Frontal cortex (tissue), 4 donors: Measurements from ENCODE around the gene LRP2. TPM values are rescaled to one million over a fixed set of nuclear protein-coding genes. Genes with fewer than 3 reads are reported as not detected.

Source experiments
- DNase-seq, 2 donors: peaks; one replicate each; pipeline ENCODE4 v3.0.0; 2012; ENCODE audit warnings: low spot score in 2 of 2
- FAIRE-seq: peaks from 2 replicates; lab custom pipeline; 2012; peaks lifted over from hg19 to GRCh38; lab: Jason Lieb, UNC
- total RNA-seq: library from RNA; depleted of rRNA; stranded (reverse); fragments of >200 nt; gene quantifications from one replicate; pipeline ENCODE4 v1.2.3, GENCODE V29; 2014
- donor health status: control.
- donor health status: control.
- donor health status: control.

The LRP2 gene
- total RNA-seq, 1 donor from 2014 or later, result 0.82 TPM

GRCh38 chr2:169190197-169190775 lies 172.0 kb downstream of the LRP2 start:
- DNase-seq, result no peak
- no peak for FAIRE-seq

GRCh38 chr2:169189132-169189531 lies 173.2 kb downstream of the LRP2 start:
- FAIRE-seq (no peak), DNase-seq (no peak)

GRCh38 chr2:169185711-169186110 lies 176.6 kb downstream of the LRP2 start:
- FAIRE-seq (no peak), DNase-seq (no peak)

GRCh38 chr2:169184074-169184473 lies 178.3 kb downstream of the LRP2 start:
- DNase-seq, result no peak
- no peak for FAIRE-seq

- DNase-seq (no peak), FAIRE-seq (no peak)
Observed at GRCh38 chr2:169182573-169182972, 179.8 kb downstream of the LRP2 start.

- FAIRE-seq (no peak), DNase-seq (no peak)
Observed at GRCh38 chr2:169178804-169179390, 183.4 kb downstream of the LRP2 start.

GRCh38 chr2:169178364-169178763 lies 184.0 kb downstream of the LRP2 start:
- no peak for DNase-seq
- FAIRE-seq, result no peak

- DNase-seq (no peak), FAIRE-seq (no peak)
Observed at GRCh38 chr2:169175112-169175511, 187.2 kb downstream of the LRP2 start.

GRCh38 chr2:169173876-169174275 lies 188.5 kb downstream of the LRP2 start:
- DNase-seq (no peak), FAIRE-seq (no peak)

GRCh38 chr2:169172914-169173313 lies 189.4 kb downstream of the LRP2 start:
- DNase-seq (no peak), FAIRE-seq (no peak)

- DNase-seq, result no peak
- no peak for FAIRE-seq
Observed at GRCh38 chr2:169172151-169172735, 190.1 kb downstream of the LRP2 start.

- DNase-seq (no peak), FAIRE-seq (no peak)
Observed at GRCh38 chr2:169165791-169166190, 196.5 kb downstream of the LRP2 start.

GRCh38 chr2:169164311-169164710 lies 198.0 kb downstream of the LRP2 start:
- FAIRE-seq, result no peak

GRCh38 chr2:169162613-169163012 lies 199.7 kb downstream of the LRP2 start:
- FAIRE-seq (no peak), DNase-seq (no peak)

More at GRCh38 chr2:169164311-169164710, 198.0 kb downstream of the LRP2 start:
- DNase-seq, result no peak

- no peak for FAIRE-seq
- DNase-seq, result no peak
Observed at GRCh38 chr2:169160926-169161481, 201.3 kb downstream of the LRP2 start.

- FAIRE-seq (no peak), DNase-seq (no peak)
Observed at GRCh38 chr2:169159686-169160085, 202.6 kb downstream of the LRP2 start.

- no peak for DNase-seq
- no peak for FAIRE-seq
Observed at GRCh38 chr2:169158874-169159273, 203.5 kb downstream of the LRP2 start.

GRCh38 chr2:169146220-169146619 lies 216.1 kb downstream of the LRP2 start:
- FAIRE-seq, result no peak
- DNase-seq, result no peak

GRCh38 chr2:169143998-169144397 lies 218.3 kb downstream of the LRP2 start:
- DNase-seq (no peak), FAIRE-seq (no peak)

- DNase-seq, result peak in 1 of 2 donors; percentile 17
- FAIRE-seq, result no peak
Observed at GRCh38 chr2:169141713-169142352, 220.5 kb downstream of the LRP2 start.
